ENCODE measurements around the gene TSPAN17.
"Not testable (repeated sequence)": the region's sequence is repeated elsewhere in the genome, so short reads cannot be mapped to it uniquely, and the experiment has no call there.

TSPAN17 gene

DNA sequence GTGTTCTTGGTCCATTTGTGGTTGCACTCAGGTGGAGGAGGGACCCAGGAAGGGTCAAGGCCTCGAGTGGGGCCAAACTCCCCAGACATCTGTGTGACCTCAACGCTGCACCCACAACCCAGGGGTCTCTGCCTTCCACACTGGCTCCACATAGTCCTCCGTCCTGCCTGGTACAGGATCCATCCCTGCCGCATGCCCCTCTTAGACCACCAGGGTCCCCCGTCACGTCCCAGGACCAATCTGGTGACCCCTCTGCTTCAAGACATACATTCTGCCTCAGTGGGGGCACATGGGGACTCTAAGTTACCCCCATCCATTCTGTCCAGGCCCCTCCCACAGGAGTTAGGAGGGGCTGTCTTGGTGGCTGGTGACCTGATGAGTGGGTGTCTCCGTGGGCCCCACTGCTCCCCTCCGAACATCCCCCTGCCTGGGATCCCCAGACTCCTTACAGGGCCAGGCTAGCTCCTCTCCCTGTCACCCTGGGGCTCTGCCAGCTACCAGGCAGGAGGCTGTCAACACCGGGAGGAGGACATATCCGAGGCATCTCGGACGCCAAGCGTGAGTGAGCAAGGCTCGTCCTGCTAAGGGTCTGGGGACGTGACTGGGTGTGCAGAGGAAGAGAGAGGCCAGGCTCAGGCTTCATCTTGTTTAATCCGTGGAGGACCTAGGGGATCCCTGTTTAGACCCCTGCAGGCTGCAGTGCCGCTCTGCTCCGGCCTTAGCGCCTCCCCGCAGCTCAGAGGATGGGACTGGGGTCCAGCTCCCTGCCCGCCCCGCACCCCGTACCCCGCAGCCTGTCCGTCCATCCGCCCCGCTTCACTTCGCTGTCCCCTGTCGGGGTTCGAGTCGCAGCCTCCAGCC is 32.3 kb downstream of the TSPAN17 start:
- DNase-seq (ENCODE audit: low read depth, low spot score) = no peak

DNA sequence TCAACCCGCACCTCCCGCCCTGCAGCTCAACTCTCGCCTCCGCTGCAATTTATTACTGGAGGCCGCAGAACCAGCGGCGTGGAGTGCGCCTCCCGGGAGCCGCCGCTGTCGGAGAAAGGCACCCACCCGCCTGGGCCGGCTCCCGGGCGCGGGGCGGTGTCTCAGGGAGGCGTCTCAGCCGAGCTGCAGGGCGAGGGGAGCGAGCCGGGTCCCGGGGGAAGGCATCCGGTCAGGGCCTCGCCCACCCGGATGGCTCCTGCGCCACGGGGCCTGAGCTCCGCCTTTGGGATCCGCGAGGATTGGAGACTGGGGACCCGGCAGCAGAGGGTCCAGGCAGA is 32.9 kb downstream of the TSPAN17 start:
- DNase-seq (ENCODE audit: low read depth, low spot score) = no peak

- no peak for DNase-seq (ENCODE audit: low read depth, low spot score)
Measured at GRCh38 chr5:176682016-176682531, 34.8 kb downstream of the TSPAN17 start.

DNA sequence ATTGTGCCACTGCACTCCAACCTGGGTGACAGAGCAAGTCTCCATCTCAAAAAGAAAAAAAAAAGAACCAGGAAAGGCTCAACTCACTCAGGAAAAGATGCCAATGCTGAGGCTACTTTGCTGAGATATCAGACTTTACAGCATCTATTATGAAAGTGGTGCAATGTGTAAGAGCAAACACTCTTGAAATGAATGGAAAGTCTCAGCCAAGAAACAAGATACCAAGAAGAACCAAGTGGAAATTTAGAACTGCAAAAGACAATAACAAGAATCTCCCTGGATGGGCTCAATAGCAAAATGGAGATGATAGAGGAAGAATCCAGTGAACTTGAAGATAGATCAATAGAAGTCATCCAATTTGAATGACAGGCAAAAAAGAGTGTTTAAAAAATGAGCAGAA is 37.7 kb downstream of the TSPAN17 start:
- no peak for DNase-seq (ENCODE audit: low read depth, low spot score)

DNA sequence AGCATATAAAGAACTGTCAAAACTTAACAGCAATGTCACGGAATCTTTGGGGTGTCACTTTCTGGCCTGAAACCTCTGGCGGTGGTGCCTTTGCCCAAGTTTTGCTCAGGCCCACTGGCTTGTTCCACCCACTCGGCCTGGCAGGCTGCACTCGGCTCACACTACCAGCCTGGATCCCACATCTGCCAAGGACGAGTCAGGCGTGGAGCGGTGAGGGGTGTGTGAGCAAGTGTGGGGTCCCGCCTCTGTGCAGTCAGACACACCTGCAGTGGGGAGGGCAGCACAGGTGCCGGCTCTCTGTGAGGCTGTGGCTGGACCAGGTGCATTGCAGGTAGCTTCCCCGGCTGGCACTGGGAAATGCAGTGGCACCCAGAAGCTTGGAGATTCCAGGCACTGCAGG is 40.0 kb downstream of the TSPAN17 start:
- DNase-seq (ENCODE audit: low read depth, low spot score) = no peak

GRCh38 chr5:176687881-176688280 is 40.6 kb downstream of the TSPAN17 start:
- DNase-seq (ENCODE audit: low read depth, low spot score) = no peak

- DNase-seq (ENCODE audit: low read depth, low spot score) = no peak
Measured at GRCh38 chr5:176690911-176691310, 43.6 kb downstream of the TSPAN17 start.

DNA sequence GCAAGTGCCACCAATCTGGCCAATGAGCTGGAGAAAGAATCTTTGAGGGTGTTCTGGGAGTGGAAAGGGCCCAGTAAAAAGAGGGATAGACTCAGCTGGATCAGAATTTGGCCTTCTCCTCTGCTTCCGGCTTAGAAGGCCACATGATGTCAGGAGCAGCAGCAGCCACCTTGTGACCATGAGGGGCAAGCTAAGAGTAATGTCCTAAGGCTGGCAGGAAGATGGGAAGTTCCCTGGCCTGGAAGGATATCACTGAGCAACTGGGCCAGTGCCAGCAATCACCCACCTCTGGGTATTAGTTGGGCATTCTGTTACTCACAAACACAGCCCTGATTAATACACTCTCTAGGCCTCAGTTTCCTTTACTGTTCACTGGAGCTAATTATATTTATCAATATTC is 44.2 kb downstream of the TSPAN17 start:
- DNase-seq (ENCODE audit: low read depth, low spot score) = no peak

DNA sequence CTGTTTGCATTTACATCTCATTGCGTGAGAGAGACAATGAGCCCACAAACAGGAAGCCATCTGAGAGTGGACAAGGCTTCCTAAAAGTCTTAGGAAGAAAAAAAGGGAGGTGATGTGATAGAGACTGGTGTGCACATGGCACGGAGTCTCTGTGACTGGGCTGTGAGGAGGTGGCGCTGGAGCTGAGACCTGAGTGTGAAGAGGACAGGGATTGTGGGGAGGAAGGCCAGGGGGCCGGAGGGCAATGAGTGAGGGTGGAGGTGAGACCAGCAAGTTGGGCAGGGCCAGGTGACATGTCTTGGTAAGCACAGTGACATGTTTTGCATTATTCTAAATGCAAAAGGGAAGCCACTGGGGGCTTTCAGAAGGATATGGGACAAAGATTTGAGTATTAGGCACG is 45.0 kb downstream of the TSPAN17 start:
- no peak for DNase-seq (ENCODE audit: low read depth, low spot score)

- DNase-seq (ENCODE audit: low read depth, low spot score) = no peak
Measured at GRCh38 chr5:176692839-176693476, 45.7 kb downstream of the TSPAN17 start.

GRCh38 chr5:176693477-176693851 is 46.2 kb downstream of the TSPAN17 start:
- DNase-seq (ENCODE audit: low read depth, low spot score) = no peak

GRCh38 chr5:176694146-176694545 is 46.9 kb downstream of the TSPAN17 start:
- no peak for DNase-seq (ENCODE audit: low read depth, low spot score)

DNA sequence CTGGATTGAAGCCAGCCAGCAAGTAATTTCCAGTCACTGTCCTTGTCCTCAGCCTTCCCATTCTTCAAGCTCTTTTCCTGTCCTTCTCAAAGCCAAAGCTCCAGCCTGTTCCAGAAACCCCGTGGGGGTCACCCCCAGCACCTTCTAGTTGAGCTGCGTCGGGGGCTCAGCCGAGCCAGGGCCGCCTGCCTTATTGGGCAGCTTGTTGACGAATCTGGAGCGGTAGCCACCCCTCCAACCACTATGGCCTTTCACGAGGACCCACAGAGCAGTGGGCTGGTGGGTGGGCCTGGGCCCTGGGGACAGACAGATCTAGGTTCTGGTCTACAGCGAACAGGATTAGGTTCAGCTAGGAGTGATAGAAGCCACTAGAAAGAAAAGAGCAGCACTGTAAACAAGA is 47.3 kb downstream of the TSPAN17 start:
- DNase-seq (ENCODE audit: low read depth, low spot score) = no peak

GRCh38 chr5:176695073-176695472 is 47.8 kb downstream of the TSPAN17 start:
- DNase-seq (ENCODE audit: low read depth, low spot score) = no peak

DNA sequence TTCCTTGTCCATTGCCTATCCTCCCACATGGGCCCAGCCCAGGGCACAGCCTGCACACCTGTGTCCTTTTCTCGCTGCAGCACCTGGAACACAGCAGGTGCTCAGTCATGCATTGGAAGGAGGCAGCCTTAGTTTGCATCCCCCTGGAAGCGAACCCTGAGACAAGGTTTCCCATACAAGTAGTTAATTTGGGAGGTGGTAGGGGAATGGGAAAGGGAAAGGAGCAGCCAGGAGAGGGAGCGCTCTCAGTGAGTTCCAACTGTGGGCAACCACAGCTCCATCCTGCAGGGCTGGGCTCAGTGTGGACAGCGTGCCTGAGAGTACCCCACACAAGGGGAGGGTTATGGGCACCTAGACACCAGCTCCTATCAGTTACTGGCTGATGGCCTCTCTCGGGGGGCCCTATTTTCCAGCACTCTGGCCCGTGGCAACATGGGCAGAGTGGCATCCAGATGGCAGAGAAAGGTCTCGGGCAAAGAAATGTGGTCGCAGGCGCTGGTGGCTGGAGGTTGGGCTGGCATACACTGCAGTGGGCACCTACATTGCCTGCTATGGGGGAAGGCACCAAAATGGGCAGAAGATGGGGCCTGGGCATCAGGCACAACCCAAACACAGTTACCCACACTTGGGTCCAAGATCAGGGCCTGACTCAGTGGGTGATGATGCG is 50.1 kb downstream of the TSPAN17 start:
- DNase-seq (ENCODE audit: low read depth, low spot score) = no peak

GRCh38 chr5:176697934-176698538 is 50.8 kb downstream of the TSPAN17 start:
- DNase-seq (ENCODE audit: low read depth, low spot score) = no peak

DNA sequence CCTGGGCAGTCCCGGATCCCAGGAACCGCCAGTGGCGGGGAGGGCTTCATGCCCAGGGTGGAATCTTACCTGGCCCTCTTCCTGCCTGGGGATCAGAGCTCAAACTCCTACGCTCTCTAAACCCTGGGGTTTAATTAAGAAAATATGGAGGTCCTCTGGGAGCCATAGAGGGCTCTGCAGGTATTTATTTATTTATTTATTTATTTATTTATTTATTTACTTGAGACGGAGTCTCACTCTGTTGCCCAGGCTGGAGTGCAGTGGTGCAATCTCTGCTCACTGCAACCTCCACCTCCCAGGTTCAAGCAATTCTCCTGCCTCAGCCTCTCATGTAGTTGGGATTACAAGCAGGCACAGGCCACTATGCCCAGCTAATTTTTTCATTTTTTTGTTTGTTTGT is 52.2 kb downstream of the TSPAN17 start:
- not testable (repeated sequence) for DNase-seq (ENCODE audit: low read depth, low spot score)

DNA sequence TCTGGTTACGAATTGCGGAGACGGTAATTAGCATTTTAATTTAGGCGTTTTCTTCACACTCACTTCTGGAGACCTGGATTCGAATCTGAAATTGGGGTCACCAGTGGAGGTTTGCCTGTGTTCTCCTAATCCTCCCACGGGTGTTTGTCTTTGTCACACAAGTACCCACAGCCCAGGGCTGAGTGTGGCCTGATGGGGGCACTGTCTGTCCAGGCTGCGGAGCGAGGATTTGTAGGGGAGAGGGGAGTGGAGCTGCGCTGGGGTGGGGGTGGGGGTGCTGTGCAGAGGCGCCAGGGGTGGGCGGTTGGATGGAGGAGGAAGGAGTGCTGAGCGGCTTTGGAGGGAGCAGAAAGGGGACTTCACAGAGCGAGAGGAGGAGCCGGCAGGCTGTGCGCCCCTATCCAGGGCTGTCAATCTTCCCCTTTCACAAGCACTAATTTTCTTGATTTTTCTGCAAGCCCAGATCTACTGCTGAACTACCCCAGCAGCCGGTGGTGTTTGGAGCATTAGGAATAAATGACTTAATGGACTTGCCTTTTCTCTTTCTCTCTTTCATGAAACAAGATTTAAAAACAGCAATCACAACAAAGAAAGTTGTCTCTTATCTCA is 53.1 kb downstream of the TSPAN17 start:
- no peak for DNase-seq (ENCODE audit: low read depth, low spot score)

GRCh38 chr5:176702671-176703641 is 55.7 kb downstream of the TSPAN17 start:
- no peak for DNase-seq (ENCODE audit: low read depth, low spot score)

GRCh38 chr5:176703857-176704256 is 56.6 kb downstream of the TSPAN17 start:
- no peak for DNase-seq (ENCODE audit: low read depth, low spot score)

DNA sequence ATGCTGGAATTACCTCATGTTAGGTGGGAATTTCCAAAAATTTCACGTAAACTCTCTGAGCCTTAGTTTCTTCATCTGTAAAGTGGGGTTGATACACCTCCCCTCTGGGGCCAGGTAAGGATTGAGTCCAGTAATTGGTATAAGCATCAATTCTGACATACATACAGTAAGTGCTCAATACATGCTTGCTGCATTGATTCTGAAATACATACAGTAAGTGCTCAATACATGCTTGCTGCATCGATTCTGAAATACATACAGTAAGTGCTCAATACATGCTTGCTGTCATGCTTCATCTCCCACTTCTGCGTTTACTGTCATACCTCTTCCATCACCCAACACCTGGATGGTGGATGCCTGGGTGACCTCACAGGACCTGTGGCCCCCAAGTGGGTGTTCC is 57.1 kb downstream of the TSPAN17 start:
- DNase-seq (ENCODE audit: low read depth, low spot score) = no peak
